ENCODE measurements around the gene ZCWPW2.

DNA sequence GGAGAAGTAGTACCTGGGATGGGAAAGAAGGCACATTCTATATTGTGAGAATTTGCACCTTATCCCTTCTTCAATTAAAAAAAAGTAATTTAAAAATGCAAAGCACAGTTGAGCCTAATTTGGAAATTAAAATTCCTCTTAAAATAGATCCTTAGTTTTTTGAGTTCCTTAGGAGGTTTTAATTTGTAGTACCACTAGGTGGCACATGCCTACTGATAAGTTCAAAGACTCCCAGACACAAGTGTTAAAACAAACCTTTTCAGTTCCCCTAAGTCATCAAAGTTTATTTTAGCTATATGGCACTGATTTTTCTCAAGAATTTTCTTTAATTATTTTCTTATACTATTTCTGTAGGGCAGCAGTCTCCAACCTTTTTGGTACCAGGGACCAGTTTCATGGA, 127.7 kb downstream of the ZCWPW2 start:
- TF ChIP-seq, protein P1, sequence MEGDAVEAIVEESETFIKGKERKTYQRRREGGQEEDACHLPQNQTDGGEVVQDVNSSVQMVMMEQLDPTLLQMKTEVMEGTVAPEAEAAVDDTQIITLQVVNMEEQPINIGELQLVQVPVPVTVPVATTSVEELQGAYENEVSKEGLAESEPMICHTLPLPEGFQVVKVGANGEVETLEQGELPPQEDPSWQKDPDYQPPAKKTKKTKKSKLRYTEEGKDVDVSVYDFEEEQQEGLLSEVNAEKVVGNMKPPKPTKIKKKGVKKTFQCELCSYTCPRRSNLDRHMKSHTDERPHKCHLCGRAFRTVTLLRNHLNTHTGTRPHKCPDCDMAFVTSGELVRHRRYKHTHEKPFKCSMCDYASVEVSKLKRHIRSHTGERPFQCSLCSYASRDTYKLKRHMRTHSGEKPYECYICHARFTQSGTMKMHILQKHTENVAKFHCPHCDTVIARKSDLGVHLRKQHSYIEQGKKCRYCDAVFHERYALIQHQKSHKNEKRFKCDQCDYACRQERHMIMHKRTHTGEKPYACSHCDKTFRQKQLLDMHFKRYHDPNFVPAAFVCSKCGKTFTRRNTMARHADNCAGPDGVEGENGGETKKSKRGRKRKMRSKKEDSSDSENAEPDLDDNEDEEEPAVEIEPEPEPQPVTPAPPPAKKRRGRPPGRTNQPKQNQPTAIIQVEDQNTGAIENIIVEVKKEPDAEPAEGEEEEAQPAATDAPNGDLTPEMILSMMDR (IDR thresholded peaks at IDR 0.05) = no peak
- TF ChIP-seq POLR2A (IDR thresholded peaks at IDR 0.05) = no peak

Data from lower leg skin (tissue), 3 donors.